ENCODE data around the gene CAND1.

The CAND1 gene

DNA sequence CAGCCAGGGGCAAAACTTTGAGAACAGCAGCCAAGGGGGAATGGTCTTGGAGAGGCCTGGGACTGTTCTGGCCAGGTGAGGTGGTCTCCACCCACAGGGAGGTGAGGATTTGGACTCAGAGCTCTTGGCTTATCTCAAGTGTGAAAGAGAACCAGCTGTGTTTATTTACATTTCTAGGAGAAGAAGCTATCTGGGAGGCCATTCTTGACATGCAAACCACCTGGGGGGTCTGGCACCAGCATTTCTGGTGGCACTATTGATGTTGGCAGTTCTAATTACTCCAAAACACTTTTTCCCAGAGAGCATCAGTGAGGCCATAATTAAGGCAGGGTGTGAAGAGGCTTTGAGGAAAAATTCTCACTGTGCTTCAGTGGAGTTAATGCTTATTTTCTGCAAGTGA, 95.1 kb downstream of the CAND1 start:
- TF ChIP-seq, protein P1, sequence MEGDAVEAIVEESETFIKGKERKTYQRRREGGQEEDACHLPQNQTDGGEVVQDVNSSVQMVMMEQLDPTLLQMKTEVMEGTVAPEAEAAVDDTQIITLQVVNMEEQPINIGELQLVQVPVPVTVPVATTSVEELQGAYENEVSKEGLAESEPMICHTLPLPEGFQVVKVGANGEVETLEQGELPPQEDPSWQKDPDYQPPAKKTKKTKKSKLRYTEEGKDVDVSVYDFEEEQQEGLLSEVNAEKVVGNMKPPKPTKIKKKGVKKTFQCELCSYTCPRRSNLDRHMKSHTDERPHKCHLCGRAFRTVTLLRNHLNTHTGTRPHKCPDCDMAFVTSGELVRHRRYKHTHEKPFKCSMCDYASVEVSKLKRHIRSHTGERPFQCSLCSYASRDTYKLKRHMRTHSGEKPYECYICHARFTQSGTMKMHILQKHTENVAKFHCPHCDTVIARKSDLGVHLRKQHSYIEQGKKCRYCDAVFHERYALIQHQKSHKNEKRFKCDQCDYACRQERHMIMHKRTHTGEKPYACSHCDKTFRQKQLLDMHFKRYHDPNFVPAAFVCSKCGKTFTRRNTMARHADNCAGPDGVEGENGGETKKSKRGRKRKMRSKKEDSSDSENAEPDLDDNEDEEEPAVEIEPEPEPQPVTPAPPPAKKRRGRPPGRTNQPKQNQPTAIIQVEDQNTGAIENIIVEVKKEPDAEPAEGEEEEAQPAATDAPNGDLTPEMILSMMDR (IDR thresholded peaks at IDR 0.05; ENCODE audit: low read depth, low read length, missing control alignments) = no peak
- H3K4me3 ChIP-seq (ENCODE audit: low read depth, low read length) = no peak overlapping the region
- in situ Hi-C loops (cut with HindIII; ENCODE audit: low sequenced_read_pairs) = no loop called here
- no peak for DNase-seq (ENCODE audit: low read depth)

DNA sequence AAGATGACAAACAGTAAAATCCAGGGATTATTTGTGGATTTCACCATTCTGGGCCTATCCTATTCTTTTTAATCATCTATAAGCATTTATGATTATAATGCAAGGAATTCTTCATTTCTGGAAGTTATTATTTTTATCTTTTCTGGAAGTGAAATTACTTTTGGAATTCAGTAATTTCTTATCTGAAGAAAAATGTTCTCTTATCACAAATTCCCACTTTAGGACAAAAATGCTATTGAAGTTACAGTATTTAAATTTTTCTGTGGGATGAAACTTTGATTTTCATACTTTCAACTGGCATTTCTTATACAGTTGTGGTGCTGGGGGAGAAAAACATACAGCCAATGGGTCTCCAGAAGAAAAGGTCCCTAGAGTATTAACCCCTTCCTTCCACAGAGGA, 96.0 kb downstream of the CAND1 start:
- no peak for DNase-seq (ENCODE audit: low read depth)
- no peak overlapping the region for H3K4me3 ChIP-seq (ENCODE audit: low read depth, low read length)
- TF ChIP-seq, protein P1 (IDR thresholded peaks at IDR 0.05; ENCODE audit: low read depth, low read length, missing control alignments) = no peak
- in situ Hi-C loops (cut with HindIII; ENCODE audit: low sequenced_read_pairs) = no loop called here

DNA sequence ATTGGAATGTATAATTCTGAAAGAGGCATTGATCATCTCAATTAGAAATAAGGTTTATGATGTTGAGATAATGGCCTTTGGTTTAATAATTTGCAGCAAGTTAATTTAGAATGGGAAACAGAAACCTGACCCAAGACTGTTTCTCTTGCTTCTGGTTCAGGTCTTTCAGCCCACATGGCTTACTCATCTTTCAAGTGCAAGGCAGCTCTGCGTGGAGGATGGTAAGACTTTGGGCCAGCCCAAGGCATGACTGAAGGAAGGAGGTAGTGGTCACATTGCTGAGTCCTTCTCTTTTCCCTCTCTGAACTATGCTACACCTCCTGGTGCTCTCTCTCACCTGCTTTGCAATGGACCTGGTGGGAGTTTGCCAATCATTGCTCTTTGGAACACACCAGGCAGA, 98.7 kb downstream of the CAND1 start:
- no peak for DNase-seq (ENCODE audit: low read depth)
- TF ChIP-seq, protein P1 (IDR thresholded peaks at IDR 0.05; ENCODE audit: low read depth, low read length, missing control alignments) = no peak
- in situ Hi-C loops (cut with HindIII; ENCODE audit: low sequenced_read_pairs) = no loop called here
- no peak overlapping the region for H3K4me3 ChIP-seq (ENCODE audit: low read depth, low read length)
